K562 (cell line): ENCODE data around the gene IQUB. TPM values are rescaled to one million over a fixed set of nuclear protein-coding genes. Genes with fewer than 3 reads are reported as not detected.
A peak's percentile ranks its signal among the peaks of the same experiment; 100 is the strongest.

Experiments used
- CBFA2T3 ChIP-seq: fragments of 450-650 bp; IDR thresholded peaks from 2 replicates; pipeline ENCODE4 v1.6.1; 2017
- CREB1 ChIP-seq, 2 experiments: sonication (generic) in 1 of 2; formaldehyde crosslinking in 1 of 2; IDR thresholded peaks; 2 replicates each; pipeline versions ENCODE4 v1.6.1 to v1.8.0; 2012 to 2022; ENCODE audit warnings: inconsistent platforms in 1 of 2, mild to moderate bottlenecking in 1 of 2, missing genetic modification reagents in 1 of 2, moderate library complexity in 1 of 2
- ETV1 ChIP-seq: fragments of 450-650 bp; conservative IDR thresholded peaks from 2 replicates; pipeline ENCODE4 v1.6.1; 2016; ENCODE audit warnings: missing genetic modification characterization, control low read depth, low read depth, missing compliant biosample characterization
- HMBOX1 ChIP-seq: sonication (generic); IDR thresholded peaks from 2 replicates; pipeline ENCODE4 v1.6.1; 2016
- KLF1 ChIP-seq: fragments of 450-650 bp; IDR thresholded peaks from 2 replicates; pipeline ENCODE4 v1.6.1; 2016; ENCODE audit warnings: missing genetic modification characterization, missing compliant biosample characterization
- MEIS2 ChIP-seq: fragments of 450-650 bp; IDR thresholded peaks from 2 replicates; pipeline ENCODE4 v1.6.1; 2014; ENCODE audit warnings: mild to moderate bottlenecking; ENCODE audit not compliant: partially characterized antibody
- NONO ChIP-seq, 2 experiments: fragments of 200-400 bp in 1 of 2; fragments of 450-650 bp in 1 of 2; formaldehyde crosslinking in 1 of 2; IDR thresholded peaks; 2 replicates each; pipeline ENCODE4 v1.6.1; 2017; ENCODE audit warnings: low read depth in 2 of 2, mild to moderate bottlenecking in 2 of 2, moderate library complexity in 2 of 2, low read length in 1 of 2
- PBX2 ChIP-seq, 2 experiments: IDR thresholded peaks in 1 of 2; conservative IDR thresholded peaks in 1 of 2; 2 replicates each; pipeline ENCODE4 v1.6.1; 2016; ENCODE audit warnings: low read depth in 2 of 2, mild to moderate bottlenecking in 1 of 2, missing compliant biosample characterization in 1 of 2, missing genetic modification characterization in 1 of 2, moderate library complexity in 1 of 2
- PKNOX1 ChIP-seq: fragments of 450-650 bp; IDR thresholded peaks from 2 replicates; pipeline ENCODE4 v1.6.1; 2016
- POLR2AphosphoS5 ChIP-seq: IDR thresholded peaks from 2 replicates; pipeline ENCODE4 v1.6.1; 2011; ENCODE audit warnings: mild to moderate bottlenecking, low read depth, low read length, moderate library complexity; ENCODE audit not compliant: control insufficient read depth, insufficient read depth
- PREB ChIP-seq: sonication (generic); formaldehyde crosslinking; IDR thresholded peaks from 2 replicates; pipeline ENCODE4 v1.8.1; 2023; ENCODE audit warnings: mild to moderate bottlenecking, missing genetic modification reagents
- SMC3 ChIP-seq: conservative IDR thresholded peaks from 2 replicates; pipeline ENCODE4 v1.6.1; 2011; ENCODE audit warnings: low read depth, low read length, improper control_type of control experiment; ENCODE audit not compliant: insufficient read depth
- TEAD1 ChIP-seq, 2 experiments: fragments of 450-650 bp in 1 of 2; sonication (generic) in 1 of 2; formaldehyde crosslinking; IDR thresholded peaks; 2 replicates each; pipeline versions ENCODE4 v1.4.0 to v1.8.0; 2020 to 2022; ENCODE audit warnings: mild to moderate bottlenecking in 2 of 2, missing genetic modification reagents in 1 of 2
- ZFP36 ChIP-seq: fragments of 150-350 bp; IDR thresholded peaks from 2 replicates; pipeline ENCODE4 v1.6.1; 2018; ENCODE audit warnings: low read length, low read depth; ENCODE audit not compliant: partially characterized antibody
- ZNF175 ChIP-seq: fragments of 200-800 bp; sonication (Bioruptor generic); IDR thresholded peaks from 2 replicates; pipeline ENCODE4 v1.6.1; 2016; ENCODE audit warnings: low read depth, mild to moderate bottlenecking, missing genetic modification characterization, missing compliant biosample characterization
- ZNF197 ChIP-seq: fragments of 200-800 bp; sonication (Bioruptor generic); IDR thresholded peaks from 2 replicates; pipeline ENCODE4 v1.6.1; 2016; ENCODE audit warnings: low read depth, missing genetic modification characterization, missing compliant biosample characterization
- ZNF212 ChIP-seq: fragments of 450-650 bp; formaldehyde crosslinking; IDR thresholded peaks from 2 replicates; pipeline ENCODE4 v1.4.0; 2020; ENCODE audit warnings: mild to moderate bottlenecking
- ZNF24 ChIP-seq: fragments of 450-650 bp; IDR thresholded peaks from 2 replicates; pipeline ENCODE4 v1.6.1; 2016
- ZNF507 ChIP-seq: conservative IDR thresholded peaks from 2 replicates; pipeline ENCODE4 v1.6.1; 2017; ENCODE audit warnings: missing genetic modification characterization, missing compliant biosample characterization
- ZNF551 ChIP-seq: fragments of 250-450 bp; sonication (Bioruptor Pico); IDR thresholded peaks from 2 replicates; pipeline ENCODE4 v1.5.0; 2021; ENCODE audit warnings: mild to moderate bottlenecking, moderate library complexity
- ZNF764 ChIP-seq: fragments of 250-450 bp; sonication (Bioruptor Pico); IDR thresholded peaks from 2 replicates; pipeline ENCODE4 v1.4.0; 2020; ENCODE audit warnings: low read depth, mild to moderate bottlenecking, moderate library complexity
- polyA plus RNA-seq, 8 experiments: library from polyadenylated mRNA; depleted of rRNA in 4 of 8; stranded (reverse) in 5 of 8; unstranded in 3 of 8; fragments of >200 nt; fragmentation: Nextera tagmentation in 2 of 8; fragmentation: Illumina TruSeq in 1 of 8; extraction: Ambion mirVana in 2 of 8; extraction: Trizol in 1 of 8; gene quantifications; 2 replicates each; pipeline versions ENCODE4 v1.2.1 to v1.2.3, GENCODE V29; 2011 to 2014; ENCODE audit warnings: inconsistent platforms in 1 of 8, missing spikeins in 1 of 8
- total RNA-seq, 7 experiments: library from RNA; depleted of rRNA in 6 of 7; stranded (reverse); fragments of >200 nt in 6 of 7; fragmentation: Illumina TruSeq in 2 of 7; extraction: Trizol in 2 of 7; gene quantifications; 2 replicates each; pipeline versions ENCODE4 v1.2.1 to v1.2.3, GENCODE V29; 2011 to 2021; ENCODE audit warnings: low replicate concordance in 1 of 7

IQUB gene
- total and polyA plus RNA-seq, 9 of the 15 experiments (the other 6 are each of a cell fraction or from before 2014, with no cell fraction given): 0.62 to 2.6 (median 1.4) TPM

- TF ChIP-seq PREB (peak; percentile 97; the same call in 1 of the 2 replicates), ZNF212 (no peak), ZNF507 (tag) (no peak), ZNF764 (no peak), PBX2 (CRISPR knock-in tag; IDR thresholded peaks at IDR 0.05; ENCODE audit: low read depth) (no peak), PBX2 (tag; conservative IDR thresholded peaks at IDR 0.05; ENCODE audit: low read depth) (no peak), PKNOX1 (peak; percentile 92), ZNF175 (CRISPR knock-in tag) (no peak), ZNF197 (CRISPR knock-in tag) (no peak), ETV1 (tag) (no peak; the same call in none of the 2 replicates), NONO (IDR thresholded peaks at IDR 0.05; ENCODE audit: low read depth in 2 of 2, low read length in 1 of 2) (no peak), MEIS2 (peak; percentile 87), ZNF24 (no peak), CREB1 (IDR thresholded peaks at IDR 0.05) (peak; percentile 91), CREB1 (CRISPR knock-in tag; IDR thresholded peaks at IDR 0.05) (peak; percentile 92), TEAD1 (CRISPR knock-in tag; IDR thresholded peaks at IDR 0.05) (peak in 1 of 2 experiments; percentile 91; a peak in 2 of 4 replicates), HMBOX1 (no peak), KLF1 (tag) (0 out of 2 replicates have a peak, but pooled peaks have one; percentile 27), CBFA2T3 (no peak), ZNF551 (CRISPR knock-in tag) (no peak), POLR2AphosphoS5 (peak; percentile 94), ZFP36 (no peak), SMC3 (0 out of 2 replicates have a peak, but pooled peaks have one; percentile 14)
Measured at GRCh38 chr7:123557398-123558288, 23.2 kb upstream of the IQUB start, which contains the start of gene NDUFA5 (continued).
